Measurements from ENCODE around the gene F12. TPM values are rescaled to one million over a fixed set of nuclear protein-coding genes. Genes with fewer than 3 reads are reported as not detected.
A peak's percentile ranks its signal among the peaks of the same experiment; 100 is the strongest.

The F12 gene
- total RNA-seq, 2 experiments from 2014 or later: 5.6 TPM

DNA sequence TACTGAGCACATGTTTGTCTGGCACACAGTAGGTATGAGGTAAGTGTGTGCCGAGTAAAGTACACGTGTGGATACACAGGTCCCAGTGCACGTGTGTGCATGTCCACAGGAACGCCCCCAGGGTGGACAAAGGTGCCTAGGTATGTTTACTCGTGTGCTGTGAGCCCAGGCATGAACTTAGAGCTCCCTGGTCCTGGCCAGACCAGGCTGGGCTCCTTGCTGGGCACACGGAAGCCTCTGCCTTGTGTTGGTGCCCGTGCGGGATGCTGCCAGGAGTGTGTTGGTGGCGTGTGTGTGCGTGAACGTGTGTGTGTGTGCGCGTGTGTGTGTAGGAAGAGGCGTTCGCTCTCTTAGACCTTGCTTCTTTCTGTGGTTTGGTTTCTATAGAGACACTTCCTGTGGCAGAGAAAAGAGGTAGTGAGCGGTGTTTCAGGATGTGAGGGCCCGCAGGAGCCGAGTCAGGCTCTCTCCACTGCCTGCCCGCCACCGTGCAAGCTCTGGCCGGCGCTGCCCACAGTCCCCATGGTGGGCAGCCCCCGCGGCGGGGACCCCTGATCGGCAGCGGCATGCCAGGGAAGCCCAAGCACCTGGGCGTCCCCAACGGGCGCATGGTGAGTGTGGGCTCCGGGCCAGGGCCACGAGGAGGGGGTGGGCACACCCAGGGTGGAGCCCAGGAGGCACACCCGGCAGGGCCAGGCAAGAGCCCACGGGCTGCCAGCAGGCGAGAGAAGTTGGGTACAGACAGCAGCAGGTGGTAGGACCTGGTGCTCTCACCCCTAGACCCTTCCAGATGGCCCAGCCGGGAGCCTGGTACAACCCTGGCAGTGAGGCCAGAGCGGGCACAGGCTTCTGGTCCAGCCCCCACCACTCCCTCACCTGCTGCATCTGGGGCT, 51.7 kb downstream of the F12 start, which contains the start of gene RGS14:
Gene RGS14 (plus strand): TSS at position 466 of the 893 bp plus-strand sequence. CDS start 101 bp downstream, at position 567.
- Mint-ChIP-seq H3K36me3 (peaks cover 14% of the 10 kb centered on the region), H3K27ac (peak within 1 kb of the TSS; percentile 87), H3K27me3 (no peaks in the 10 kb centered on the region)

DNA sequence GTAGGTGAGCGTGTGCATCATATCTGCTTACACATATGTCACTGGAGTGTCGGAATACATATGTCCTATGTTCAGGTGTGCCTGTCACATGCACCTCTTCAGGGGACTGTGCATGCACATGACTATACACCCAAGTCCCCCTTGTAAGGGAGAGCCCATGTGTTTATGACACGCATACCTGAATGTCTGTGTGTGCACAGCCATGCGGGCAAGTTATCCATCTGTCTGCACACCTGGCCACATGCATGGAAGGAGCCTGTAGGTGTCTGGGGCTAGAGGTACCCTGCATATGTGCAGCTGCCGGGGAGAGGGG, 52.3 kb downstream of the F12 start:
- no peaks in the 10 kb centered on the region for H3K27me3 Mint-ChIP-seq

More for the DNA sequence above, 51.7 kb downstream of the F12 start, which contains the start of gene RGS14:
- Mint-ChIP-seq H3K4me1 (peaks cover 66% of the 10 kb centered on the region), H3K4me3 (peak within 1 kb of the TSS; percentile 92), H3K9me3 (peaks cover 10% of the 10 kb centered on the region)
- DNase-seq: peak; percentile 67

DNA sequence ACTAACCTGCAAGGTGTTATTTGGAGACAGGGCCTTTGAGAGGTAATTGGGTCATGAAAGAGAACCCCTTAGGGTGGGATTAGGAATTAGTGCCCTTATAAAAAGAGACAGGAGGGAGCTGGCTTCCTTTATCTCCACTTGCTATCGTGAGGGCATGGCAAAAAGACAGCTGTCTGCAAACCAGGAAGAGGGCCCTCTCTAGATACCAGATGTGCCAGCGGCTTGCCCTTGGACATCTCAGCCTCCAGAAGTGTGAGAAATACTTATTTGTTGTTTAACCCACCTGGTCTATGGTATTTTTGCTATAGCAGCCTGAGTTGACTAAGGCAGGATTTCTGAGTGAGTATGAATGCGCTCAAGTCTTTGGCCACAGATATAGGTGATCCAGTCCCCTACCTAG, 52.6 kb downstream of the F12 start:
- no peaks in the 10 kb centered on the region for H3K27me3 Mint-ChIP-seq
- peak overlapping the region; percentile 87 for H3K27ac Mint-ChIP-seq
- peak overlapping the region; percentile 92 for H3K4me3 Mint-ChIP-seq
- DNase-seq: no peak
- H3K4me1 Mint-ChIP-seq: peaks cover 61% of the 10 kb centered on the region
- peaks cover 13% of the 10 kb centered on the region for H3K36me3 Mint-ChIP-seq
- peaks cover 10% of the 10 kb centered on the region for H3K9me3 Mint-ChIP-seq

More for the DNA sequence above, 52.3 kb downstream of the F12 start:
- peaks cover 62% of the 10 kb centered on the region for H3K4me1 Mint-ChIP-seq
- peaks cover 10% of the 10 kb centered on the region for H3K9me3 Mint-ChIP-seq
- H3K36me3 Mint-ChIP-seq: peaks cover 14% of the 10 kb centered on the region
- DNase-seq: no peak
- H3K27ac Mint-ChIP-seq: peak overlapping the region; percentile 87
- peak overlapping the region; percentile 92 for H3K4me3 Mint-ChIP-seq

DNA sequence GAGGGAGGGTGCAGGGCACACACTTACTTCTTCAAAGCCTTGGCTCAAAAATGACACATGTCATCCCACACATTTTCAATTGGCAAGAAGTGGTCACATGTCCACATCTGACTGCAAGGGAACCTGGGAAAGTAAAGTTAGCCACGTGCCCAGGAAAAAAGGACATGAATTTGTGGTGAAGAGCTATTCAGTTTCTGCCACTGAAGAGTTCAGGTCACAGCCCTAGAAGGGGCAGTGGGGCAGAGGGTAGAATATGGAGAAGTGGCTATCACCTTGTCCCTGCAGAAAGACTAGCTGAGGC, 53.5 kb downstream of the F12 start:
- no peak overlapping the region for H3K4me3 Mint-ChIP-seq
- H3K9me3 Mint-ChIP-seq: peaks cover 10% of the 10 kb centered on the region
- H3K4me1 Mint-ChIP-seq: peaks cover 54% of the 10 kb centered on the region
- no peak for DNase-seq
- H3K36me3 Mint-ChIP-seq: peaks cover 12% of the 10 kb centered on the region
- H3K27me3 Mint-ChIP-seq: no peaks in the 10 kb centered on the region
- no peak overlapping the region for H3K27ac Mint-ChIP-seq

DNA sequence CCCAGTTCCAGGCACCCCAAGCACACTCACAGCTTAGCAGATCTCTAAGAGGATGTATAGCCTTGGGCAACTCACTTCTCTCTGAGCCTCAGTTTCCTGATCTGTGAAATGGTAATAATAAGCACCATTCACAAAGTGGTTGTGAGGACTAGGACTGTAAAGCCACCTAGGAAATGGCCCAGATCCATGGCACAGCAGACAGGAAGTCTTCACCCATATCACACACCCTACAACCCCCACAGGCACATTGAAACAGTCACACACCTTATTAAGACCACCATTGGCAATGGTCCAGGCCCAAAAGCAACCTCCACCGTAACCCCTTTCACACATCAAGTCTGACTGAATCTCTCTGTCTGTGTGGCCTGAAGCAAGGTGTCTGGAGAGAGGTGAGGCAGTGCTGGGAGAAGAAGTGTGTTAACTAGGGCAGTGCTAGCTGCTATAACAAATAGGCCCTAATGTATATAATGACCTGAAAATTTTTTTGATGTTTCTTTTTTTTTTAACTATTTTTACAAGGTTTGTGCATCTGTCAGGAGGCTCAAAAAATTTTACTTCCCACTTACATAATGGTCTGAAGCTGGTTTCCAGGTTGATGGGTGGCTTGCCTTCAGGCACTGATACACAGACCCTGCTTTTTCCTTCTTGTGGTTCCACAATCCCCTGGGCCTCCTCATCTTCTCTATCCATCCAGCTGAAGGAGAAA, 54.0 kb downstream of the F12 start:
- H3K4me3 Mint-ChIP-seq: no peak overlapping the region
- peaks cover 10% of the 10 kb centered on the region for H3K9me3 Mint-ChIP-seq

DNA sequence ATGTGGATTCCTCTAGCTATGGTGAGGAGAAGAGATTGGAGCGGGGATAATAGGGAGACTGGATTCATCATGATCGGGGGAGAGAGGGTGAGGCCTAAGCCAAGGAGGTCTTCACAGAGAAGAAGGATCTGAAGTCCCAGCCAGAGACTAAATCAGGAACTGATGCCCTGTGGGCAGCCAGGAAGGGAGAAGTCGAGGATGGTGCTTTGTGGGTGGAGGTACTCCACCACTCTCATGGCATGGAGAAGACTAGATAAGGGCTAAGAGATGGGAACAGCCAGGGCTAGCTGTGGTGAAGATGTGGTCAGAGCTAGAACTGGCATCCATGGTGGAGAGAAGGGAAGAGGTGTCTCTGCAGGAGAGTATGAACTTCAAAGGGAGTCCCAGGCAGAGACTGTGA, 54.7 kb downstream of the F12 start:
- peaks cover 55% of the 10 kb centered on the region for H3K4me1 Mint-ChIP-seq
- no peak overlapping the region for H3K27ac Mint-ChIP-seq
- peaks cover 12% of the 10 kb centered on the region for H3K36me3 Mint-ChIP-seq
- no peak for DNase-seq
- H3K9me3 Mint-ChIP-seq: peaks cover 10% of the 10 kb centered on the region
- H3K4me3 Mint-ChIP-seq: no peak overlapping the region
- no peaks in the 10 kb centered on the region for H3K27me3 Mint-ChIP-seq

More for the DNA sequence above, 54.0 kb downstream of the F12 start:
- no peaks in the 10 kb centered on the region for H3K27me3 Mint-ChIP-seq
- no peak overlapping the region for H3K27ac Mint-ChIP-seq
- peaks cover 56% of the 10 kb centered on the region for H3K4me1 Mint-ChIP-seq
- DNase-seq: no peak
- H3K36me3 Mint-ChIP-seq: peaks cover 12% of the 10 kb centered on the region

DNA sequence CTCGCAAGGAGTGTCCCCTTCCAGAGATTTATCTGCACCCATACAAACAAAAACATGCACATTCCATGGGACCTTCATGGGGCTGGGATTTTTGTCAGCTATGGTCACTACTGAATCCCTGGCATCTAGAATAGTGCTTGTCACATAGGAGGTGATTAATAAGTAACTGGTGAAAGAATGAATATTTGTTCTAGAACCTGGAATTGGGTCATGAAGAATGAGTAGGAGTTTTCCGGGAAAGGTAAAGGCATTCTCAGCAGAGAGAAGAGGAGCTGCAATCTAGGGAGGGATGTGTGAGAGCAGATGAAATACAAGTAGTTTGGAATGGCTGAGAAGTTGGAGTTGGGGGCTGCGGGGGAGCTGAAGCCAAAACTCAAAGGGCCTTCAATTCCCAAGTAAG, 55.1 kb downstream of the F12 start:
- Mint-ChIP-seq H3K36me3 (peaks cover 14% of the 10 kb centered on the region), H3K4me3 (no peak overlapping the region), H3K27me3 (no peaks in the 10 kb centered on the region), H3K27ac (no peak overlapping the region), H3K9me3 (peaks cover 10% of the 10 kb centered on the region), H3K4me1 (peaks cover 53% of the 10 kb centered on the region)
- DNase-seq: no peak

DNA sequence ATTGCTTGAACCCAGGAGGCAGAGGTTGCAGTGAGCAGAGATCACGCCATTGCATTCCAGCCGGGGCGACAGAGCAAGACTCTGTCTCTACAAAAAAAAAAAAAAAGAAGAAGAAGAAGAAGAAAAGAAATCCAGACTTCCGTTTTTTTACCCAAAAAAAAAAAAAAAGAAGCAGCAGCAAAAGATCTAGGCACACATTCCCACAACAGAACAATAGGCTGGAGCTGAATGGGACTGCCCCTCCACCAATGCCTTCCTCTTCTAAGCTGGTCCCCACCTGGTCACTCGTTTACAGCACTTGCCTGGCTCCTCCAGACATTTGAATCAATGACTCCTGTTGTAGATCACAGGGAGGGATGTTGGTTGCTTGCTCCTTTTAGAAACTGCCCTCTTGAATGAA, 56.3 kb downstream of the F12 start:
- Mint-ChIP-seq H3K9me3 (peaks cover 10% of the 10 kb centered on the region), H3K4me1 (peaks cover 47% of the 10 kb centered on the region), H3K4me3 (no peak overlapping the region), H3K27ac (no peak overlapping the region), H3K36me3 (peaks cover 14% of the 10 kb centered on the region), H3K27me3 (no peaks in the 10 kb centered on the region)
- no peak for DNase-seq

Other genes with a start within 250 kb of the F12 start
- 10 to 100 TPM; 26.8 to 29.9 TPM for gene RAB24, start 105.8 kb downstream of the F12 start, total RNA-seq
- gene PRELID1, start 105.8 kb downstream of the F12 start, total RNA-seq: 100 to 1,000 TPM; 311 to 315 TPM
- gene MXD3, start 97.7 kb downstream of the F12 start, total RNA-seq: 10 to 100 TPM; 14.7 to 17.3 TPM
- 10 to 100 TPM; 91.5 to 92.1 TPM for gene LMAN2, start 57.9 kb downstream of the F12 start, total RNA-seq
- 10 to 100 TPM; 38.9 to 41.2 TPM for gene RGS14, start 51.6 kb downstream of the F12 start, total RNA-seq
- gene SLC34A1, start 25.1 kb downstream of the F12 start, total RNA-seq: not detected
- not detected for gene PFN3, start 8.9 kb downstream of the F12 start, total RNA-seq
- 100 to 1,000 TPM; 113 to 115 TPM for gene GRK6, start 17.1 kb upstream of the F12 start, total RNA-seq
- gene PRR7, start 37.2 kb upstream of the F12 start, total RNA-seq: 10 to 100 TPM; 21.5 to 21.8 TPM
- gene DBN1, start 64.1 kb upstream of the F12 start, total RNA-seq: 100 to 1,000 TPM; 100 to 106 TPM
- 10 to 100 TPM; 38.5 to 41.9 TPM for gene PDLIM7, start 88.0 kb upstream of the F12 start, total RNA-seq
- gene DOK3, start 100.3 kb upstream of the F12 start, total RNA-seq: 1 to 10 TPM; 8.2 to 8.6 TPM
- gene DDX41, start 107.4 kb upstream of the F12 start, total RNA-seq: 100 to 1,000 TPM; 211 to 220 TPM
- gene FAM193B, start 145.0 kb upstream of the F12 start, total RNA-seq: 10 to 100 TPM; 47.2 to 52.9 TPM
- gene TMED9, start 182.6 kb upstream of the F12 start, total RNA-seq: 100 to 1,000 TPM; 102 to 103 TPM
- gene B4GALT7, start 190.6 kb upstream of the F12 start, total RNA-seq: 10 to 100 TPM; 20.0 to 21.0 TPM

Measured in activated naive CD8-positive, alpha-beta T cell treated with anti-CD3 and anti-CD28 coated beads for 36 hours (primary cell).